ENCODE measurements around the gene SLC7A6OS.

The SLC7A6OS gene

GRCh38 chr16:68306633-68307032 is 4.1 kb downstream of the SLC7A6OS start:
- TF ChIP-seq EGR1 (IDR thresholded peaks at IDR 0.05): no peak
- no peak for TF ChIP-seq TEAD4 (IDR thresholded peaks at IDR 0.05)
- no peak for TF ChIP-seq RAD21 (IDR thresholded peaks at IDR 0.05; ENCODE audit: low read depth)
- no peak for TF ChIP-seq TCF12 (IDR thresholded peaks at IDR 0.05; ENCODE audit: low read depth)
- no peak for TF ChIP-seq MAX (IDR thresholded peaks at IDR 0.05)
- no peak for TF ChIP-seq FOXM1 (IDR thresholded peaks at IDR 0.05; ENCODE audit: borderline replicate concordance, low read depth)
- no peak for TF ChIP-seq USF1 (IDR thresholded peaks at IDR 0.05)
- no peak for TF ChIP-seq YY1 (IDR thresholded peaks at IDR 0.05; ENCODE audit: low read depth)
- TF ChIP-seq TAF1 (IDR thresholded peaks at IDR 0.05; ENCODE audit: low read depth): no peak

GRCh38 chr16:68300734-68301459 is 9.8 kb downstream of the SLC7A6OS start:
- no peak for TF ChIP-seq EP300 (IDR thresholded peaks at IDR 0.05; ENCODE audit: borderline replicate concordance)
- no peak for TF ChIP-seq TEAD4 (IDR thresholded peaks at IDR 0.05)
- TF ChIP-seq TAF1 (IDR thresholded peaks at IDR 0.05; ENCODE audit: low read depth): no peak
- no peak for TF ChIP-seq RAD21 (IDR thresholded peaks at IDR 0.05; ENCODE audit: low read depth)
- no peak for TF ChIP-seq NFIC (IDR thresholded peaks at IDR 0.05)
- TF ChIP-seq MAX (IDR thresholded peaks at IDR 0.05): no peak
- no peak for TF ChIP-seq CREB1 (IDR thresholded peaks at IDR 0.05; ENCODE audit: low read depth)
- TF ChIP-seq YY1 (IDR thresholded peaks at IDR 0.05; ENCODE audit: low read depth): no peak
- no peak for TF ChIP-seq EGR1 (IDR thresholded peaks at IDR 0.05)
- no peak for TF ChIP-seq FOXM1 (IDR thresholded peaks at IDR 0.05; ENCODE audit: borderline replicate concordance, low read depth)
- TF ChIP-seq USF1 (IDR thresholded peaks at IDR 0.05): no peak
- no peak for TF ChIP-seq TCF12 (IDR thresholded peaks at IDR 0.05; ENCODE audit: low read depth)
- TF ChIP-seq CEBPB (IDR thresholded peaks at IDR 0.05): no peak

GRCh38 chr16:68299571-68300453 is 10.9 kb downstream of the SLC7A6OS start:
- TF ChIP-seq RAD21 (IDR thresholded peaks at IDR 0.05; ENCODE audit: low read depth) (no peak), EGR1 (IDR thresholded peaks at IDR 0.05) (no peak)

- no peak for TF ChIP-seq TAF1 (IDR thresholded peaks at IDR 0.05; ENCODE audit: low read depth)
- TF ChIP-seq FOXM1 (IDR thresholded peaks at IDR 0.05; ENCODE audit: borderline replicate concordance, low read depth): no peak
Observed at GRCh38 chr16:68298907-68299561, 11.7 kb downstream of the SLC7A6OS start.

- TF ChIP-seq MAX (IDR thresholded peaks at IDR 0.05) (no peak), CEBPB (IDR thresholded peaks at IDR 0.05) (no peak), TAF1 (IDR thresholded peaks at IDR 0.05; ENCODE audit: low read depth) (no peak)
Observed at GRCh38 chr16:68298312-68298711, 12.4 kb downstream of the SLC7A6OS start.

- TF ChIP-seq NFIC (IDR thresholded peaks at IDR 0.05) (peak; percentile 53), USF1 (IDR thresholded peaks at IDR 0.05) (no peak)
Observed at GRCh38 chr16:68297908-68298307, 12.8 kb downstream of the SLC7A6OS start.

- TF ChIP-seq TAF1 (IDR thresholded peaks at IDR 0.05; ENCODE audit: low read depth): no peak
- no peak for TF ChIP-seq EP300 (IDR thresholded peaks at IDR 0.05; ENCODE audit: borderline replicate concordance)
- no peak for TF ChIP-seq NFIC (IDR thresholded peaks at IDR 0.05)
- TF ChIP-seq USF1 (IDR thresholded peaks at IDR 0.05): no peak
- TF ChIP-seq EGR1 (IDR thresholded peaks at IDR 0.05): no peak
- TF ChIP-seq TCF12 (IDR thresholded peaks at IDR 0.05; ENCODE audit: low read depth): no peak
- no peak for TF ChIP-seq YY1 (IDR thresholded peaks at IDR 0.05; ENCODE audit: low read depth)
- TF ChIP-seq TEAD4 (IDR thresholded peaks at IDR 0.05): no peak
- no peak for TF ChIP-seq ZBTB7A (IDR thresholded peaks at IDR 0.05; ENCODE audit: low read depth)
- TF ChIP-seq RAD21 (IDR thresholded peaks at IDR 0.05; ENCODE audit: low read depth): no peak
- TF ChIP-seq FOXM1 (IDR thresholded peaks at IDR 0.05; ENCODE audit: borderline replicate concordance, low read depth): no peak
- no peak for TF ChIP-seq REST (IDR thresholded peaks at IDR 0.05; ENCODE audit: low read depth)
- no peak for TF ChIP-seq MAX (IDR thresholded peaks at IDR 0.05)
- no peak for TF ChIP-seq CREB1 (IDR thresholded peaks at IDR 0.05; ENCODE audit: low read depth)
- TF ChIP-seq CEBPB (IDR thresholded peaks at IDR 0.05): no peak
Observed at GRCh38 chr16:68296693-68297092, 14.1 kb downstream of the SLC7A6OS start.

All from Ishikawa (cell line).